Transverse colon (tissue), 4 donors: Measurements from ENCODE around the gene TIRAP. TPM values are rescaled to one million over a fixed set of nuclear protein-coding genes. Genes with fewer than 3 reads are reported as not detected.

ENCODE experiments used
- DNase-seq: peaks from one replicate; pipeline ENCODE4 v3.0.0-alpha.2; 2019
- H3K27ac ChIP-seq, 4 donors: fragments of 200-600 bp; sonication (generic); 2 replicates each; pipeline ENCODE4 v1.5.1; 2016 to 2018; ENCODE audit warnings: inconsistent platforms in 4 of 4
- H3K27me3 ChIP-seq: fragments of 200-600 bp; sonication (generic); 2 replicates; pipeline ENCODE4 v1.5.1; 2017; ENCODE audit warnings: inconsistent platforms
- H3K36me3 ChIP-seq, 4 donors: fragments of 200-600 bp; sonication (generic); 2 replicates each; pipeline ENCODE4 v1.5.1; 2017 to 2019; ENCODE audit warnings: inconsistent platforms in 4 of 4
- H3K4me1 ChIP-seq, 4 donors: fragments of 200-600 bp; sonication (generic); 2 replicates each; pipeline ENCODE4 v1.5.1; 2017 to 2020; ENCODE audit warnings: inconsistent platforms in 4 of 4
- H3K4me3 ChIP-seq, 4 donors: fragments of 200-600 bp; sonication (generic); 1 replicate in 1 of 4; 2 replicates in 3 of 4; pipeline versions ENCODE4 v1.5.1 to v1.6.1; 2017 to 2019; ENCODE audit warnings: inconsistent platforms in 4 of 4
- H3K9me3 ChIP-seq, 2 donors: fragments of 200-600 bp; sonication (generic); 2 replicates each; pipeline ENCODE4 v1.5.1; 2017 to 2019; ENCODE audit warnings: inconsistent platforms in 2 of 2
- CTCF ChIP-seq, 5 experiments: fragments of 200-600 bp in 3 of 5; fragments of 450-650 bp in 2 of 5; sonication (generic) in 3 of 5; IDR thresholded peaks; 1 replicate in 2 of 5; 2 replicates in 3 of 5; pipeline ENCODE4 v1.5.1; 2016 to 2017; ENCODE audit warnings: antibody characterized with exemption in 5 of 5, inconsistent platforms in 3 of 5, mild to moderate bottlenecking in 2 of 5, moderate library complexity in 1 of 5
- EP300 ChIP-seq: sonication (generic); formaldehyde crosslinking; IDR thresholded peaks from one replicate; pipeline ENCODE4 v1.6.1; 2017; ENCODE audit warnings: antibody characterized with exemption, low read depth
- POLR2A ChIP-seq: fragments of 450-650 bp; IDR thresholded peaks from one replicate; pipeline ENCODE4 v1.6.1; 2016; ENCODE audit warnings: antibody characterized with exemption, mild to moderate bottlenecking, moderate library complexity
- POLR2AphosphoS5 ChIP-seq, 3 donors: sonication (generic); formaldehyde crosslinking; IDR thresholded peaks; one replicate each; pipeline ENCODE4 v1.6.1; 2016; ENCODE audit warnings: antibody characterized with exemption in 3 of 3
- WGBS, 2 donors: methylation state at CpG; one replicate each; pipeline ENCODE4 v1.1.5; 2018; ENCODE audit warnings: low coverage in 1 of 2; 5-methylcytosine and 5-hydroxymethylcytosine counted together
- in situ Hi-C, 4 donors: fragments of 200-750 bp; cut with MboI; loops; one replicate each; pipeline versions ENCODE4 v1.15.0 to v1.15.1; 2017; ENCODE audit warnings: low sequenced_read_pairs in 3 of 4, low pct_ligation_motif_present in 1 of 4, low pct_unique_long_range_greater_than_20kb in 1 of 4
- intact Hi-C: fragments of 100-400 bp; cut with DNase I; formaldehyde crosslinking; loops from one replicate; pipeline ENCODE4 v1.15.1; 2023; ENCODE audit warnings: low total_unique reads
- total RNA-seq, 4 donors: library from RNA; depleted of rRNA; stranded (reverse); fragments of >200 nt; gene quantifications; one replicate each; pipeline ENCODE4 v1.1.0, GENCODE V29; 2016

The TIRAP gene
- total RNA-seq, 4 donors from 2014 or later: 5.8 to 38.9 (median 20.3) TPM

GRCh38 chr11:126262216-126262615, 20.7 kb upstream of the TIRAP start:
- Histone ChIP-seq H3K9me3 (no peaks in the 10 kb centered on the region), H3K4me1 (peaks cover 0 to 5% (median under 1%) of the 10 kb centered on the region in 4 donors), H3K4me3 (no peak overlapping the region), H3K27ac (no peak overlapping the region), H3K27me3 (no peaks in the 10 kb centered on the region), H3K36me3 (peaks cover 0 to 57% (median 22%) of the 10 kb centered on the region in 4 donors)
- DNase-seq: no peak
- in situ Hi-C loops: no loop called here
- no peak for TF ChIP-seq POLR2AphosphoS5 (IDR thresholded peaks at IDR 0.05)
- TF ChIP-seq POLR2A: no peak
- TF ChIP-seq CTCF (IDR thresholded peaks at IDR 0.05): no peak
- TF ChIP-seq EP300: no peak
- WGBS, 2 donors: 96% methylated on average over 6 of the region's 6 CpGs; no CpG with 5 or more reads in 1 of the 2 donors
- intact Hi-C loops: no loop called here

DNA sequence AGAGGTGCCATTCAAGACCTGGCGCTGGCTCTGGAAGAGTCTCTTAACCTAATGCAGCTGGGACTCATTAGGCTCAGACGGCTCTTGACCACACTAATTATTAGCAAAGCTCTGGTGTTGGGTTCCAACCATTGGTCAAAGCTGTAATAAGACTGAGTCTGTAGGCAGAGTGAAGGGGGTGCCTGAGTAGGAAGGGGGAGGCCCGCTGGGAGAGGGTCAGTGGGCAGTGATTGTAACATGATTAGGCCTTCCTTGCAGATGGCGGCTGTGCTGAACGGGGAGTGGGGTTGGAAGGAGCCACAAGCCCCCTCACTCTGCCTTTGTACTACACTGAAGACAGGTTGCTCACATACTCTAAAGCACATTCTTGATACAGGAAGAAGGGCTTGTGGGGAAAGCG, 19.4 kb upstream of the TIRAP start:
- in situ Hi-C loops: no loop called here
- Histone ChIP-seq H3K27ac (no peak overlapping the region), H3K4me1 (peaks cover 6 to 14% (median 7%) of the 10 kb centered on the region in 4 donors), H3K9me3 (no peaks in the 10 kb centered on the region), H3K27me3 (no peaks in the 10 kb centered on the region), H3K4me3 (no peak overlapping the region), H3K36me3 (peaks cover 0 to 56% (median 23%) of the 10 kb centered on the region in 4 donors)
- 92 to 100% methylated on average over 1 to 6 of the region's 6 CpGs for WGBS, 2 donors
- no peak for DNase-seq
- intact Hi-C loops: no loop called here
- TF ChIP-seq POLR2A (no peak), CTCF (IDR thresholded peaks at IDR 0.05) (no peak), EP300 (no peak), POLR2AphosphoS5 (IDR thresholded peaks at IDR 0.05) (no peak)

DNA sequence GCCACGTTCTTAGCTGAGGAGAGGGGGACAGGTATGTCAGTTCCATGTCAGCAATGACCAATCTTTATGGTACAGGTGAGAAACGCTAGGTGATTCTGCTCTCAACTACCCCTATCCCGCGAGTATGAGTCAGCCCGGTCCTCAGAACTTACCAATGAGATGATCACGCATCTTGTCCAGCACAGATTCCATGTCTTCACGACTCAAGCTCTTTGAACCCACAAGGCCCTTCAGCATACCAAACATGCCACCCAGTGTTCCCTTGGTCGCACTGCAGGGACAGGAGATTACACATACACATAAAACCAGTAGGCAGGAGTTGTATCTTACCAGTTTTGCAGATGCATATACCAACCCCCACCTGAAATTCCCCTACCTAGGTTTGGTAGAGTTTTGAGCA, 17.1 kb upstream of the TIRAP start:
- Histone ChIP-seq H3K27ac (no peak overlapping the region), H3K9me3 (no peaks in the 10 kb centered on the region), H3K4me1 (peaks cover 9 to 21% (median 15%) of the 10 kb centered on the region in 4 donors), H3K4me3 (no peak overlapping the region), H3K36me3 (peaks cover 0 to 56% (median 23%) of the 10 kb centered on the region in 4 donors), H3K27me3 (no peaks in the 10 kb centered on the region)
- TF ChIP-seq CTCF (IDR thresholded peaks at IDR 0.05): peak in 1 of 5 experiments; percentile 39
- no peak for TF ChIP-seq POLR2A
- 81 to 86% methylated on average over 4 to 8 of the region's 8 CpGs for WGBS, 2 donors
- DNase-seq: no peak
- intact Hi-C loops (no loop called here), in situ Hi-C loops (no loop called here)

DNA sequence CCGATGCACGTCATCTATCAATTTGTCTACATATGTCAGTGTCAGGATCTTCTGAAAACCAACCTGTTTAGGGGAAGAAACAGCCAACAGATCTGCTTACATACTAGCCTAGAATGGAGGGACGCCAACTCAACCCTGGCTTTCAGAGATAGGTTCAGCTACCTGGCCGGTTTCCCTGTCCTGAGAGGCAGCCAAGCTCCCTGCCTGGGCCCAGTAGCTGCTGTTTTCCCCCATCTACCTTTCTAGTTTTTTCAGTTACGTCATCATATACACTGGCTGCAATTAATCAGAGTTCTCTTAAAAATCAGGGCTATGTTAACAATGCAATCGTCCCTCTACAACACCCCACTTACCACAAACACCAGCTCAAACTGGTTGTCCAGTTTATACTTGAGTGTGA, 15.2 kb upstream of the TIRAP start:
- Histone ChIP-seq H3K27me3 (no peaks in the 10 kb centered on the region), H3K27ac (peak overlapping the region; percentile 88 to 98 (median 92)), H3K36me3 (peaks cover 0 to 41% (median 18%) of the 10 kb centered on the region in 4 donors), H3K9me3 (no peaks in the 10 kb centered on the region), H3K4me1 (peaks cover 9 to 21% (median 15%) of the 10 kb centered on the region in 4 donors), H3K4me3 (peak overlapping the region; percentile 68 to 95 (median 82))
- intact Hi-C loops (no loop called here), in situ Hi-C loops (no loop called here)
- WGBS, 2 donors: 61 to 90% methylated on average over 3 to 6 of the region's 6 CpGs
- TF ChIP-seq POLR2AphosphoS5 (IDR thresholded peaks at IDR 0.05) (no peak), EP300 (no peak), CTCF (IDR thresholded peaks at IDR 0.05) (no peak), POLR2A (no peak)
- no peak for DNase-seq
